Gastrocnemius medialis (tissue), 4 donors: ENCODE data around the gene CDKAL1. TPM values are rescaled to one million over a fixed set of nuclear protein-coding genes. Genes with fewer than 3 reads are reported as not detected.

ENCODE experiments used
- ATAC-seq, 2 donors: fragments of 150-250 bp; one replicate each; pipeline ENCODE4 v1.9.1; 2016
- DNase-seq, 2 donors: peaks; one replicate each; pipeline ENCODE4 v3.0.0-alpha.2; 2019
- H3K27ac ChIP-seq, 4 donors: fragments of 200-600 bp; sonication (generic); 1 replicate in 1 of 4; 2 replicates in 3 of 4; pipeline ENCODE4 v1.5.1; 2016 to 2018; ENCODE audit warnings: mild to moderate bottlenecking in 2 of 4, moderate library complexity in 1 of 4
- H3K27me3 ChIP-seq, 3 donors: fragments of 200-600 bp; sonication (generic) in 2 of 3; 1 replicate in 1 of 3; 2 replicates in 2 of 3; pipeline versions ENCODE4 v1.5.1 to v1.6.0; 2016 to 2019; ENCODE audit warnings: mild to moderate bottlenecking in 1 of 3, moderate library complexity in 1 of 3
- H3K36me3 ChIP-seq, 2 donors: fragments of 200-600 bp; sonication (generic) in 1 of 2; one replicate each; pipeline ENCODE4 v1.5.1; 2017 to 2018
- H3K4me1 ChIP-seq, 2 donors: fragments of 200-600 bp; sonication (generic) in 1 of 2; one replicate each; pipeline ENCODE4 v1.5.1; 2016 to 2017; ENCODE audit warnings: mild to moderate bottlenecking in 2 of 2
- H3K4me3 ChIP-seq, 4 donors: fragments of 200-600 bp; sonication (generic) in 3 of 4; 1 replicate in 1 of 4; 2 replicates in 3 of 4; pipeline ENCODE4 v1.5.1; 2016 to 2019; ENCODE audit warnings: mild to moderate bottlenecking in 2 of 4
- H3K9me3 ChIP-seq, 3 donors: fragments of 200-600 bp; sonication (generic) in 2 of 3; 1 replicate in 1 of 3; 2 replicates in 2 of 3; pipeline ENCODE4 v1.5.1; 2016 to 2019
- POLR2A ChIP-seq, 2 donors: fragments of 450-650 bp; IDR thresholded peaks; one replicate each; pipeline ENCODE4 v1.6.1; 2017; ENCODE audit warnings: antibody characterized with exemption in 2 of 2, mild to moderate bottlenecking in 2 of 2, moderate library complexity in 2 of 2
- in situ Hi-C, 4 donors: fragments of 200-750 bp; cut with MboI; loops; one replicate each; pipeline versions ENCODE4 v1.15.0 to v1.8.0; 2017; ENCODE audit warnings: low sequenced_read_pairs in 4 of 4
- intact Hi-C: fragments of 100-400 bp; cut with DNase I; formaldehyde crosslinking; loops from one replicate; pipeline ENCODE4 v1.15.1; 2023; ENCODE audit warnings: low total_unique reads
- total RNA-seq, 4 donors: library from RNA; depleted of rRNA; stranded (reverse); fragments of >200 nt; gene quantifications; one replicate each; pipeline versions ENCODE4 v1.1.0 to v1.2.3, GENCODE V29; 2016
- TF ChIP-seq, protein P1 (sequence below), 5 experiments: fragments of 450-650 bp in 3 of 5; fragments of 200-600 bp in 2 of 5; sonication (generic) in 2 of 5; IDR thresholded peaks in 4 of 5; conservative IDR thresholded peaks in 1 of 5; 1 replicate in 4 of 5; 2 replicates in 1 of 5; pipeline ENCODE4 v1.5.1; 2016 to 2019; ENCODE audit warnings: antibody characterized with exemption in 5 of 5, mild to moderate bottlenecking in 3 of 5, moderate library complexity in 3 of 5

Gene CDKAL1
- total RNA-seq, 4 donors from 2014 or later: 9.6 to 17.0 (median 11.4) TPM

GRCh38 chr6:21045135-21045700 lies 511.0 kb downstream of the CDKAL1 start:
- no peaks in the 10 kb centered on the region for H3K9me3 ChIP-seq
- no peak for TF ChIP-seq POLR2A (IDR thresholded peaks at IDR 0.05)
- TF ChIP-seq, protein P1, sequence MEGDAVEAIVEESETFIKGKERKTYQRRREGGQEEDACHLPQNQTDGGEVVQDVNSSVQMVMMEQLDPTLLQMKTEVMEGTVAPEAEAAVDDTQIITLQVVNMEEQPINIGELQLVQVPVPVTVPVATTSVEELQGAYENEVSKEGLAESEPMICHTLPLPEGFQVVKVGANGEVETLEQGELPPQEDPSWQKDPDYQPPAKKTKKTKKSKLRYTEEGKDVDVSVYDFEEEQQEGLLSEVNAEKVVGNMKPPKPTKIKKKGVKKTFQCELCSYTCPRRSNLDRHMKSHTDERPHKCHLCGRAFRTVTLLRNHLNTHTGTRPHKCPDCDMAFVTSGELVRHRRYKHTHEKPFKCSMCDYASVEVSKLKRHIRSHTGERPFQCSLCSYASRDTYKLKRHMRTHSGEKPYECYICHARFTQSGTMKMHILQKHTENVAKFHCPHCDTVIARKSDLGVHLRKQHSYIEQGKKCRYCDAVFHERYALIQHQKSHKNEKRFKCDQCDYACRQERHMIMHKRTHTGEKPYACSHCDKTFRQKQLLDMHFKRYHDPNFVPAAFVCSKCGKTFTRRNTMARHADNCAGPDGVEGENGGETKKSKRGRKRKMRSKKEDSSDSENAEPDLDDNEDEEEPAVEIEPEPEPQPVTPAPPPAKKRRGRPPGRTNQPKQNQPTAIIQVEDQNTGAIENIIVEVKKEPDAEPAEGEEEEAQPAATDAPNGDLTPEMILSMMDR (IDR thresholded peaks at IDR 0.05 in 4 of 5, conservative IDR thresholded peaks at IDR 0.05 in 1 of 5): no peak
- no peaks in the 10 kb centered on the region for H3K36me3 ChIP-seq
- no peak overlapping the region for H3K4me3 ChIP-seq
- no peak for DNase-seq
- intact Hi-C loops: no loop called here
- no peaks in the 10 kb centered on the region for H3K27me3 ChIP-seq
- ATAC-seq: no peak
- peaks cover 0 to 5% of the 10 kb centered on the region in 2 donors for H3K4me1 ChIP-seq
- in situ Hi-C loops: no loop called here
- H3K27ac ChIP-seq: no peak overlapping the region

DNA sequence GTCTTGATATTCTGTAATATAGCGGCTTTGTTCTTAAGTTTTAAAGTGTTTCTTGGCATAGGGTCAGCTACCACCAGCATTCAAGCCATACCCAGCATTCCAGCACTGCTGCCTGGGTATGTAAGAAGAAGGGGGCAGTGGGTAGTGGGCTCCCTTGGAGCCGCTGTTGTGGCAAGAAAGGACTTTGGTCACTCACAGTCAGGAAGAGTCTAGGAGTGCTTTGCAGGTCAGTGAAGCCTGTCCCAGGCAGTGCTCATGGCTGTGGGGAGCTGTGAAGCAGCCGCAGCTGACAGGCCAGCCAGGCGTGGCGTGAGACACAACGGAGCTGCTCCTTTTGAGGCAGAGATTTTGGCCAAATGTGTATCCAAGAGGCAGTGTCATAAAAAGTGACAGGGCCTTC lies 512.0 kb downstream of the CDKAL1 start:
- H3K36me3 ChIP-seq: no peaks in the 10 kb centered on the region
- peaks cover 0 to 5% of the 10 kb centered on the region in 2 donors for H3K4me1 ChIP-seq
- TF ChIP-seq, protein P1 (IDR thresholded peaks at IDR 0.05 in 4 of 5, conservative IDR thresholded peaks at IDR 0.05 in 1 of 5): no peak
- TF ChIP-seq POLR2A (IDR thresholded peaks at IDR 0.05): no peak
- in situ Hi-C loops (no loop called here), intact Hi-C loops (no loop called here)
- no peak overlapping the region for H3K4me3 ChIP-seq
- ATAC-seq (no peak), DNase-seq (no peak)
- no peaks in the 10 kb centered on the region for H3K9me3 ChIP-seq
- H3K27me3 ChIP-seq: no peaks in the 10 kb centered on the region
- no peak overlapping the region for H3K27ac ChIP-seq

DNA sequence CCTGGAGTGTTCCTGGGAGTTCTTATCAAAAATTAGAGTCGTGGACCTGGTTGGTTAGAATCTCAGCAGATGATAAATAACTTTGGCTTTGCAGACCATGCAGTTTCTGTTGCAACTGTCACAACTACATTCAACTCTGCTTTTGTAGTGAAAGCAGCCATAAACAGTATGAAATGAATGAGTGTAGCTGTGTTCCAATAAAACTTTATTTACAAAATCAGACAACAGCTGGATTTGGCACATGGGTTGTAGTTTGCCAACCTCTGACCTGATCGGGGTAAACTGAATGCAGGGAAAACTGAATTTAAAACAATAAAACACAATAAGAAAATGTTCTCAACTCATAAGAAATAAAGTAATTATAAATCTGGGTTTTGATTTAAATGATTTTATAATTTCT lies 513.8 kb downstream of the CDKAL1 start:
- no peaks in the 10 kb centered on the region for H3K36me3 ChIP-seq
- no peak overlapping the region for H3K27ac ChIP-seq
- ATAC-seq: no peak
- H3K27me3 ChIP-seq: no peaks in the 10 kb centered on the region
- peaks cover 0 to 5% of the 10 kb centered on the region in 2 donors for H3K4me1 ChIP-seq
- no peak overlapping the region for H3K4me3 ChIP-seq
- H3K9me3 ChIP-seq: no peaks in the 10 kb centered on the region
- DNase-seq: no peak
- TF ChIP-seq, protein P1 (IDR thresholded peaks at IDR 0.05 in 4 of 5, conservative IDR thresholded peaks at IDR 0.05 in 1 of 5): no peak
- TF ChIP-seq POLR2A (IDR thresholded peaks at IDR 0.05): no peak
- intact Hi-C loops (no loop called here), in situ Hi-C loops (no loop called here)

DNA sequence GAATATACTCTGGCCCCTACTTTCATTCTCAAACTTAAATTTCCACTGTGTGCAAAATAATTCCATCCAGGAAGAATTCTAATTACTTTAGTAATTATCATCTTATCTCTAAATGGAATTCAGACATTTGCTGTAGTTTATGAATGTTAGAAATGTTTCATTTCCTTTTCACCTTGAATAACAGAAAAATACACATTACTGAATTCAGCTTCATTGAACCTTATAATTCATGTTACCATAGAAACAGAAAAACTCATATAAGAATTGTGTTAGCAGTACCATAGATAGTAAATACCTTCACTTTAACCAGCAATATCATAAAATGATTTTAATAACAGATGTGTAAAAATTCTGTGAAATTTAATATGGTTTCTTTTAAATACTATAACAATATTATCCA lies 514.9 kb downstream of the CDKAL1 start:
- intact Hi-C loops (no loop called here), in situ Hi-C loops (no loop called here)
- no peak for ATAC-seq
- DNase-seq: no peak
- Histone ChIP-seq H3K4me1 (peaks cover 0 to 5% of the 10 kb centered on the region in 2 donors), H3K4me3 (no peak overlapping the region), H3K27me3 (no peaks in the 10 kb centered on the region), H3K27ac (no peak overlapping the region), H3K9me3 (no peaks in the 10 kb centered on the region), H3K36me3 (no peaks in the 10 kb centered on the region)
- TF ChIP-seq POLR2A (IDR thresholded peaks at IDR 0.05): no peak
- TF ChIP-seq, protein P1 (IDR thresholded peaks at IDR 0.05 in 4 of 5, conservative IDR thresholded peaks at IDR 0.05 in 1 of 5): no peak

DNA sequence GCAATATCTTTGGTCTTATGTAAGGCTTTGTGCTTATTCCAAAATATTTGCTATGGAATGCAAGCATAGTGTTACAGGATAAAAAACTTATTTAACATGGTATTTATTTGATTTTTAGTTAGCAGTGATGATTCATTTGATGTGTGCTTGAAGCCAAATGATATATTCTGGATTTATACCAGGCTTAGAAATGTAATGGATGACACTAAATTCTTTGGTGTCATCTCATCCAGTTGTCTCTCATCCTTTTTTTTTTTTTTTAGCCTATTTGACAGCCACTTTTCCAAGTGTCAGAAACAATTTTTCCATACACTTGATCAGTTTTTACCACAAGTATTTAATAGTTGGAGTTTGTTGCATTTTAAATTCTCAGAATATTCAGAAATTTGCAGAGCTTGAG lies 515.3 kb downstream of the CDKAL1 start:
- DNase-seq (no peak), ATAC-seq (no peak)
- no peaks in the 10 kb centered on the region for H3K36me3 ChIP-seq
- H3K4me1 ChIP-seq: peaks cover 0 to 5% of the 10 kb centered on the region in 2 donors
- in situ Hi-C loops (no loop called here), intact Hi-C loops (no loop called here)
- TF ChIP-seq, protein P1 (IDR thresholded peaks at IDR 0.05 in 4 of 5, conservative IDR thresholded peaks at IDR 0.05 in 1 of 5): no peak
- TF ChIP-seq POLR2A (IDR thresholded peaks at IDR 0.05): no peak
- H3K4me3 ChIP-seq: no peak overlapping the region
- no peaks in the 10 kb centered on the region for H3K9me3 ChIP-seq
- H3K27me3 ChIP-seq: no peaks in the 10 kb centered on the region
- no peak overlapping the region for H3K27ac ChIP-seq
